Keratinocyte (primary cell): ENCODE results near the gene SUOX.

Source experiments
- CTCF ChIP-seq, 3 experiments: IDR thresholded peaks in 1 of 3; conservative IDR thresholded peaks in 1 of 3; optimal IDR thresholded peaks in 1 of 3; 2 replicates in 2 of 3; 3 replicates in 1 of 3; pipeline versions ENCODE3 to v1.5.1; 2011; ENCODE audit warnings: low read length in 3 of 3, mild to moderate bottlenecking in 3 of 3, moderate library complexity in 2 of 3, control low read depth in 1 of 3, inconsistent platforms in 1 of 3; ENCODE audit not compliant: insufficient read depth in 2 of 3; ENCODE audit errors: extremely low read depth in 1 of 3
- EZH2 ChIP-seq: IDR thresholded peaks from one replicate; pipeline ENCODE4 v1.6.1; 2012; ENCODE audit warnings: inconsistent platforms, mild to moderate bottlenecking, low read length, moderate library complexity

DNA sequence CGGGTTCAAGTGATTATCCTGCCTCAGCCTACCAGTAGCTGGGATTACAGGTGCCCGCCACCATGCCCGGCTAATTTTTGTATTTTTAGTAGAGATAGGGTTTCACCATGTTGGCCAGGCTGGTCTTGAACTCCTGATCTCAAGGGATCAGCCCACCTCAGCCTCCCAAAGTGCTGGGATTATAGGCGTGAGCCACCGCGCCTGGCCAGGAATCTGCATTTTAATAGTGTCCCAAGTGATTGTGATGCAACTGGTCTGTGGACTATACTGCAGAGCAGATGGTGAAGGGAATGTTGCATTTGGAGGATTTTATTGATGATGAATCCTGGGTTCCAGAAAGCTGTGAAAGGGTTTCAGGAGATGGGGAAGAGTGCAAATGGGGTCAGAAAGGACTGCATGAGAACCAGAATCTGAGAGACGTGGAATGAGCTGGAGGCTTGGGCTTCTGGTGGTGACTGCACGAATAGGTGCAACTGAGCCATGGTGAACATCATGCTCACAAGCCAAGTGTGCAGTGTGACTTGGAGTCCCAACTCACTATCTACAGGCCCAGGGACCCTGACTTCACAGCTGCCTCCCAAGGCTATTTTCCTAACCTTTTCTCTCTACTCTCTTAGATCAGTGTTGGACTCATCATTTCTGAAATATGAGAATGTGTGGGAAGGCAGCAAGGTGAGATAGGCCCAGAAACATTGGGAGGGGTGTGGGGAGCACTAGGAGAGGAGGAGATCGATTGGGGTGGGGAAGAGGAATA is 49.1 kb downstream of the SUOX start:
- TF ChIP-seq CTCF (optimal IDR thresholded peaks at IDR 0.05 in 1 of 3, IDR thresholded peaks at IDR 0.05 in 1 of 3, conservative IDR thresholded peaks at IDR 0.05 in 1 of 3; ENCODE audit: extremely low read depth in 1 of 3, insufficient read depth in 2 of 3, low read length in 3 of 3) (no peak), EZH2 (no peak)
